Cardiac muscle cell (in vitro differentiated cells and primary cell): ENCODE data around the gene STPG2. TPM values are rescaled to one million over a fixed set of nuclear protein-coding genes. Genes with fewer than 3 reads are reported as not detected.

Source experiments
- DNase-seq, 2 donors: peaks; one replicate each; pipeline versions ENCODE4 v3.0.0 to v3.0.0-alpha.2; 2010 to 2017; ENCODE audit warnings: low read depth in 1 of 2, low spot score in 1 of 2
- H3K27ac ChIP-seq: fragments of 200-600 bp; sonication (generic); 2 replicates; pipeline ENCODE4 v1.5.1; 2016
- H3K27me3 ChIP-seq: fragments of 200-600 bp; sonication (generic); 2 replicates; pipeline ENCODE4 v1.6.0; 2016; ENCODE audit warnings: control low read depth
- H3K36me3 ChIP-seq: fragments of 200-600 bp; sonication (generic); 2 replicates; pipeline ENCODE4 v1.5.1; 2016; ENCODE audit warnings: control low read depth
- H3K4me1 ChIP-seq: fragments of 200-600 bp; sonication (generic); 2 replicates; pipeline ENCODE4 v1.8.1; 2017; ENCODE audit warnings: low read depth, mild to moderate bottlenecking, mixed run types
- H3K4me3 ChIP-seq: fragments of 200-600 bp; sonication (generic); 2 replicates; pipeline ENCODE4 v1.5.1; 2016; ENCODE audit warnings: mild to moderate bottlenecking
- H3K9me3 ChIP-seq: fragments of 200-600 bp; sonication (generic); 2 replicates; pipeline ENCODE4 v1.5.1; 2017; ENCODE audit warnings: low read depth, mild to moderate bottlenecking, control low read depth
- CTCF ChIP-seq: IDR thresholded peaks from 2 replicates; pipeline ENCODE4 v1.5.1; 2012; ENCODE audit warnings: low read depth, mild to moderate bottlenecking, low read length
- polyA plus RNA-seq: library from polyadenylated mRNA; unstranded; fragments of >200 nt; fragmentation: Nextera tagmentation; extraction: Ambion mirVana; gene quantifications from 2 replicates; pipeline ENCODE4 v1.2.1, GENCODE V29; 2016
- total RNA-seq: library from RNA; depleted of rRNA; stranded (reverse); fragments of >200 nt; gene quantifications from 2 replicates; pipeline ENCODE4 v1.2.3, GENCODE V29; 2016

Gene STPG2
- total and polyA plus RNA-seq, 2 experiments from 2014 or later, result 0.20 to 0.30 TPM

- Histone ChIP-seq H3K27ac (no peak overlapping the region), H3K4me3 (no peak overlapping the region), H3K36me3 (no peaks in the 10 kb centered on the region), H3K9me3 (no peaks in the 10 kb centered on the region), H3K27me3 (no peaks in the 10 kb centered on the region), H3K4me1 (no peaks in the 10 kb centered on the region)
- no peak for DNase-seq
- TF ChIP-seq CTCF, result no peak
Observed at GRCh38 chr4:98006814-98007412, 136.4 kb downstream of the STPG2 start.

DNA sequence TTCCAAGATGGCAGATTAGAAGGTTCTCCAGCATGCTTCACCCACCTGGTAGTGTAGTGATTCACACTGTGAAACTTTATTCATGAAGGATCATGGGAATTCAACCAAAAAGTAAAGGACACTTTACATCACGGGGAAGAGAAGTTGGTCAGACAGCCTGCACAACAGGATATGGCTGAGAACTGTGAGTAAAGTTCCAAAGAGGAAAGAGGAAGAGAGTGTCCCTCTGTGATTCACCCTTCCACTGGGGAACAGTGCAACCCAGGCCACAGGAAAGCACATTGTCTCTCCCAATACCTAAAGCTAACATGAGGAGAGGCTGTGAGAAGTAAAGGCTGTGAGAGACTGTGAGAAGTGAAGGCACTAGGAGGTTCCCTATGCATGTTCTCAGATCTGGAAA lies 137.2 kb downstream of the STPG2 start:
- DNase-seq, result no peak
- Histone ChIP-seq H3K4me1 (no peaks in the 10 kb centered on the region), H3K36me3 (no peaks in the 10 kb centered on the region), H3K4me3 (no peak overlapping the region), H3K27ac (no peak overlapping the region), H3K9me3 (no peaks in the 10 kb centered on the region), H3K27me3 (no peaks in the 10 kb centered on the region)
- no peak for TF ChIP-seq CTCF

- Histone ChIP-seq H3K9me3 (no peaks in the 10 kb centered on the region), H3K36me3 (no peaks in the 10 kb centered on the region), H3K27me3 (no peaks in the 10 kb centered on the region), H3K27ac (no peak overlapping the region), H3K4me3 (no peak overlapping the region), H3K4me1 (no peaks in the 10 kb centered on the region)
- no peak for DNase-seq
- no peak for TF ChIP-seq CTCF
Observed at GRCh38 chr4:98000940-98001339, 142.3 kb downstream of the STPG2 start.

DNA sequence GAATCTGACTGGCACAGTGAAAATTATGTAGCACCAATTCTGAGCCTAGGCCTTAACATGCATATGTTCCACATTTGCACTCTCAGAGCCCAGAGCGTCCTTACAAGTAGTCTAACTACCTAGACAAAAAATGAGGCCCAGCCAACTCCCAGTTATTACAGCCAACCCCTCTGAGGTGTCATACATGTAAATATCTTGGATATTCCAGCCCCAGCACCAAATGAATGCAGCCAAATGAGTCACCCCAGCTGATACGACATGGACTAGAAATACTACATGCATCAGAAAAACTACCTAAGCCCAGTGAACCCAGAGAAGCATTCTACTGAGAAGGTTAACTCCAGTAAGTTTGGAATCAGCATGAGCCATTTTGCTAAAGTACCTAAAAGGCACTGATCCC lies 145.1 kb downstream of the STPG2 start:
- DNase-seq, result no peak
- Histone ChIP-seq H3K27me3 (no peaks in the 10 kb centered on the region), H3K4me3 (no peak overlapping the region), H3K4me1 (no peaks in the 10 kb centered on the region), H3K36me3 (no peaks in the 10 kb centered on the region), H3K27ac (no peak overlapping the region), H3K9me3 (no peaks in the 10 kb centered on the region)
- no peak for TF ChIP-seq CTCF

DNA sequence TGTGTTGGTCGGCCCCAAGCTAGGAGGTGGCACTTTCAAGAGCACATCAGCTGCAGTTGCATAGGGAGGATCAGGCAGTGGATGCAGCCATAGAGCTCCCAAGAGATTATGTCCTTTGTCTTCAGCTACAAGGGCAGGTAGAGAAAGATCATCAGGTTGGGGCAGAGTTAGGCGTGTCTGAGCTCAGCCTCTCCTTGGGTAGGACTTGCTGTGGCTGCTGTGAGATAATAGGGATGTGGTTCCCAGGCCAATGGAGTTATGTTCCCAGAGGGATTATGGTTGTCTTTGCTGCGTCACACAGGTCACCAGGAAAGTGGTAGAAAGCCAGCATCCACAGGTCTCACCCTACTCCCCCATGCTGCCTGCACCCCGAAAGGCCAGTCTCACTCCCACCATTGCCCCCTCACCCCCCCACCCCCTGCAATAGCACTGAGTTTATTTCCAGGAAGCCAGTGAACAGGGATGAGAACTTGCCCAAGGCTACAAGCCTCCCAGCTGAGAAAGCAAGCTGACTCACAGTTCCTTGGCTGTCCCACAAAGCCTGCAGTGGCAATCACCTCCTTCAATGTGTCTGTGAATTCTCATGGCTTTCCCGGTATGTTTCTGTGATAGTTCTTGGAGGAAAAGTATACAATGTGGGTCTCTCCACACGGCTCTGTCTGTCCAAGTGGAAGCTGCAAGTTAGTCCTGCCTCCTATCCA lies 148.4 kb downstream of the STPG2 start:
- Histone ChIP-seq H3K9me3 (no peaks in the 10 kb centered on the region), H3K4me3 (no peak overlapping the region), H3K27ac (no peak overlapping the region), H3K36me3 (no peaks in the 10 kb centered on the region), H3K27me3 (no peaks in the 10 kb centered on the region), H3K4me1 (no peaks in the 10 kb centered on the region)
- TF ChIP-seq CTCF, result no peak
- DNase-seq, result no peak
